Endodermal cell (in vitro differentiated cells): Measurements from ENCODE around the gene UBIAD1. TPM values are rescaled to one million over a fixed set of nuclear protein-coding genes. Genes with fewer than 3 reads are reported as not detected.

Experiments used
- DNase-seq: peaks from one replicate; pipeline ENCODE4 v3.0.0-alpha.2; 2017
- H3K27ac ChIP-seq: 2 replicates; pipeline ENCODE4 v1.5.1; 2013; ENCODE audit warnings: mild to moderate bottlenecking, low read depth, low read length, moderate library complexity
- H3K27me3 ChIP-seq: 2 replicates; pipeline ENCODE4 v1.6.1; 2013; ENCODE audit warnings: mild to moderate bottlenecking, low read length, moderate library complexity; ENCODE audit not compliant: insufficient read depth, control insufficient read depth, poor library complexity, severe bottlenecking
- H3K36me3 ChIP-seq: 2 replicates; pipeline ENCODE4 v1.7.0; 2013; ENCODE audit warnings: mild to moderate bottlenecking, low read length, moderate library complexity; ENCODE audit not compliant: control insufficient read depth, insufficient read depth
- H3K4me1 ChIP-seq: one replicate; pipeline ENCODE4 v1.7.0; 2013; ENCODE audit warnings: low read length; ENCODE audit not compliant: control insufficient read depth, insufficient read depth
- H3K4me3 ChIP-seq: 2 replicates; pipeline ENCODE4 v1.5.1; 2013; ENCODE audit warnings: mild to moderate bottlenecking, low read length, moderate library complexity
- H3K9ac ChIP-seq: 2 replicates; pipeline ENCODE4 v1.6.1; 2013; ENCODE audit warnings: mild to moderate bottlenecking, low read length, moderate library complexity; ENCODE audit not compliant: poor library complexity, severe bottlenecking; ENCODE audit errors: extremely low read depth
- H3K9me3 ChIP-seq: 2 replicates; pipeline ENCODE4 v1.6.1; 2013; ENCODE audit warnings: mild to moderate bottlenecking, low read length, moderate library complexity; ENCODE audit not compliant: control insufficient read depth
- H3K27ac Mint-ChIP-seq: 2 replicates; pipeline ENCODE4 v1.8.0; 2020; ENCODE audit warnings: mixed read lengths
- H3K27me3 Mint-ChIP-seq: 2 replicates; pipeline ENCODE4 v1.8.0; 2021; ENCODE audit warnings: mild to moderate bottlenecking, mixed read lengths; ENCODE audit not compliant: insufficient read depth
- H3K36me3 Mint-ChIP-seq: 2 replicates; pipeline ENCODE4 v1.8.0; 2020; ENCODE audit warnings: low read depth, mixed read lengths
- H3K4me1 Mint-ChIP-seq: 2 replicates; pipeline ENCODE4 v1.8.0; 2020; ENCODE audit warnings: mixed read lengths
- H3K4me3 Mint-ChIP-seq: 2 replicates; pipeline ENCODE4 v1.8.0; 2020; ENCODE audit warnings: mild to moderate bottlenecking, moderate library complexity, mixed read lengths
- H3K9me3 Mint-ChIP-seq: 2 replicates; pipeline ENCODE4 v1.8.0; 2020; ENCODE audit warnings: mild to moderate bottlenecking, mixed read lengths
- CTCF ChIP-seq: fragments of 200-600 bp; sonication (generic); conservative IDR thresholded peaks from 2 replicates; pipeline ENCODE4 v1.5.0; 2021; ENCODE audit warnings: antibody characterized with exemption, mild to moderate bottlenecking
- WGBS, 2 experiments: methylation state at CpG; one replicate each; pipeline versions ENCODE4 v1.1.5 to v1.1.7; 2013; ENCODE audit warnings: missing lambda C conversion rate in 2 of 2, mixed read lengths in 1 of 2; ENCODE audit not compliant: insufficient coverage in 1 of 2, insufficient read length in 1 of 2; 5-methylcytosine and 5-hydroxymethylcytosine counted together
- total RNA-seq, 2 donors: library from RNA; stranded (reverse); fragmentation: NEBNext Ultra II Directional in 1 of 2; extraction: Animal tissue kit (Norgen Biotek cat#: 25700) in 1 of 2; gene quantifications; 2 replicates in 1 of 2; 3 replicates in 1 of 2; pipeline ENCODE4 v1.2.1, GENCODE V29; 2021

Gene UBIAD1
- total RNA-seq, 2 donors from 2014 or later: 12.9 to 15.9 TPM

- Mint-ChIP-seq H3K27ac (no peak overlapping the region), H3K4me3 (no peak overlapping the region), H3K9me3 (no peaks in the 10 kb centered on the region), H3K27me3 (no peaks in the 10 kb centered on the region), H3K4me1 (no peaks in the 10 kb centered on the region), H3K36me3 (peaks cover 24% of the 10 kb centered on the region)
- no peaks in the 10 kb centered on the region for H3K27me3 ChIP-seq
- H3K9ac ChIP-seq: no peak overlapping the region
- DNase-seq: no peak
- H3K9me3 ChIP-seq: no peaks in the 10 kb centered on the region
- TF ChIP-seq CTCF: no peak
- H3K4me3 ChIP-seq: no peak overlapping the region
- H3K4me1 ChIP-seq: no peaks in the 10 kb centered on the region
- H3K36me3 ChIP-seq: peaks cover 8% of the 10 kb centered on the region
- WGBS, 2 experiments: 92 to 97% methylated on average over 7 to 12 of the region's 12 CpGs
- peak overlapping the region; percentile 32 for H3K27ac ChIP-seq
Observed at GRCh38 chr1:11298390-11299224, 25.6 kb downstream of the UBIAD1 start.

DNA sequence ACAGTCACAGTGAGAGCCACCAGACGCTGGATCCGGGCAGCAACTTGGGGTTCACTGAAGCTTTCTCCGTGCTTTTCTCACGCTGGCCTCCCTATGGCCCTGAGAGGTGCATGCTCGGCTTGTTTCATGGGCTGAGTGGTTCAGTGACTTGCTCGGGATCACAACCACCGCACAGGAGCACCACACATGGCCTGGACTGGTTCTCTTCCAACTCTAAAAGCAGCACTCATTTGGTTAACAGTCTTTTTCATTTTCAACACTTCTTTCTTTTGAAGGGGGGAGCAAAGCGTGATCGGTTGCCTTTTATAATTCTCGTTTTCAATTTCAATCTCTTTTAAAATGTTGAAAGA lies 26.2 kb downstream of the UBIAD1 start:
- no peak overlapping the region for H3K4me3 ChIP-seq
- H3K27ac ChIP-seq: peak overlapping the region; percentile 32
- DNase-seq: no peak
- H3K4me1 ChIP-seq: no peaks in the 10 kb centered on the region
- H3K36me3 ChIP-seq: peaks cover 8% of the 10 kb centered on the region
- Mint-ChIP-seq H3K4me1 (no peaks in the 10 kb centered on the region), H3K4me3 (no peak overlapping the region), H3K27me3 (no peaks in the 10 kb centered on the region), H3K36me3 (peaks cover 24% of the 10 kb centered on the region), H3K27ac (no peak overlapping the region), H3K9me3 (no peaks in the 10 kb centered on the region)
- no peak overlapping the region for H3K9ac ChIP-seq
- H3K9me3 ChIP-seq: no peaks in the 10 kb centered on the region
- no peaks in the 10 kb centered on the region for H3K27me3 ChIP-seq
- WGBS, 2 experiments: 75 to 87% methylated on average over 10 of the region's 10 CpGs
- no peak for TF ChIP-seq CTCF

- Mint-ChIP-seq H3K9me3 (peaks cover 12% of the 10 kb centered on the region), H3K4me3 (no peak overlapping the region), H3K27me3 (no peaks in the 10 kb centered on the region), H3K4me1 (peaks cover 2% of the 10 kb centered on the region), H3K27ac (no peak overlapping the region), H3K36me3 (peaks cover 9% of the 10 kb centered on the region)
- Histone ChIP-seq H3K27me3 (no peaks in the 10 kb centered on the region), H3K9ac (no peak overlapping the region), H3K27ac (no peak overlapping the region), H3K9me3 (no peaks in the 10 kb centered on the region), H3K36me3 (no peaks in the 10 kb centered on the region), H3K4me1 (no peaks in the 10 kb centered on the region), H3K4me3 (no peak overlapping the region)
- WGBS, 2 experiments: 88 to 89% methylated on average over 7 to 9 of the region's 9 CpGs
- TF ChIP-seq CTCF: no peak
- DNase-seq: no peak
Observed at GRCh38 chr1:11301601-11302000, 28.6 kb downstream of the UBIAD1 start.
